HT-29 (cell line): ENCODE measurements around the gene SESN1. TPM values are rescaled to one million over a fixed set of nuclear protein-coding genes. Genes with fewer than 3 reads are reported as not detected.
"Not testable (repeated sequence)": the region's sequence is repeated elsewhere in the genome, so short reads cannot be mapped to it uniquely, and the experiment has no call there.

Experiments used
- DNase-seq: peaks from one replicate; pipeline ENCODE4 v3.0.0-alpha.2; 2015; ENCODE audit warnings: low spot score
- total RNA-seq: library from RNA; depleted of rRNA; stranded (reverse); fragments of >200 nt; shearing (Covaris generic); gene quantifications from 2 replicates; pipeline ENCODE4 v1.2.3, GENCODE V29; 2014; rRNA removed

SESN1 gene
- 11.9 and 12.1 TPM in 2 replicates for total RNA-seq

DNA sequence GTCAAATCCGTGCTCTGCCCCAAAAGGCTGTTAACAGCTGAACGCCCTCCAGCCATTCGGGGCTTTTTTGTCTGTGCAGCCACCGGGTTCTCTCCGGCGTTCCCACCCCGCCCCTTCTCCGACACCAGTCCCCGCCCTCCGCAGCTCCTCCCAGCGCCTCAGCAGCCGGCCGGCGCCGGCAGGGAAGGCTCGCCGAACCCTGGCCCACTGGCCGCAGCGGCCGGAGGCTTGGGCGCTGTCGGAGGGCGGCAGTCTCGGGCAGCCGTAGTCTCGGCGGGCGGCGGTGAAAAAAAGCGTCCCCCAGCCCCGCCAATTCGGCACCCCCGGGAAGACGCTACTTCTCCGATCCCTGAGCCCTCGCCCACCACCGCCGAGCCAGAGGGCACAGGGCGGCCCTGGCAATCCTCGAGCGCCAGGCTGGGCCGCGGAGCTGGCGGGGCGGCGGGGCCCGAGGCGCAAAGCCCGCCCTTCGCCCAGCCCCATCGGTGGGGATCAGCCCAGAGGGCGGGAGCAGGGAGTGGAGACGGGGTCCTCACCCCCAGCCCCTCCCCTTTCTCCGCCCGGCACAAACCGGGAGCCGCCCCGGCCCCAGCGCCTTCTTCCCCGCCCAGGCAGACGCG lies at the start of gene SESN1:
SESN1 (minus strand) TSS at position 431 of the 620 bp plus-strand sequence. CDS start 773 bp downstream, outside the sequence.
- DNase-seq, result peak; percentile 90

DNA sequence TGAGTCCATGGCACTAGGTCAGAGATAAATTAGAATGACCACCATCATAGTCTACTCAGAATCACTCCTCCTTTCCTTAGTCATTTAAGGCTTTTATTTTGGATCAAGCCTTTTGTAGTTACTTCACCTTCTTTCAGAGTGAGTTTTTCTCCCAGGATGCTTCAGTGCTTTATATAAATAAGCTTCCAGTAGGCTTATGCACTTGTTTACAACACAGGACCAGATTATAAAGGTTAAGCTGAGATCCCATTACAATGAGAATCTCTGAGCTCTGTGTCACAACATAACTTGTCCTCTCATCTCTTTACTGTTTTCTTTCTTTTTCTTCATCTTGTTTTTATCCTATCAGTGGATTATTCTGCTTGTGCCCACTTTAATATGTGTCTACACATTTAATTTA lies 48.5 kb upstream of the SESN1 start:
- DNase-seq, result no peak

DNA sequence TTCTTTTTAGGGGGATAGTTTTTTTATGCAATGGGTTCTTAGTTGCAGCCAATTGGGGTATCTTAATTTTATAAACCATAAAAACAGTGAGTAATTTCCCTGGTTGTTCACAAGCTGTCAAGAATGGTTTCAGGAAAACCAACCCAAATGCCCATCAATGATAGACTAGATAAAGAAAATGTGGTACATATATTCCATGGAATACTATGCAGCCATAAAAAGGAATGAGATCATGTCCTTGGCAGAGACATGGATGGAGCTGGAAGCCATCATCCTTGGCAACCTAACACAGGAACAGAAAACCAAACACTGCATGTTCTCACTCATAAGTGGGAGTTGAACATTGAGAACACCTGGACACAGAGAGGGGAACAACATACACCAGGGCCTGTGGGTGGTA lies 47.4 kb upstream of the SESN1 start:
- not testable (repeated sequence) for DNase-seq

DNA sequence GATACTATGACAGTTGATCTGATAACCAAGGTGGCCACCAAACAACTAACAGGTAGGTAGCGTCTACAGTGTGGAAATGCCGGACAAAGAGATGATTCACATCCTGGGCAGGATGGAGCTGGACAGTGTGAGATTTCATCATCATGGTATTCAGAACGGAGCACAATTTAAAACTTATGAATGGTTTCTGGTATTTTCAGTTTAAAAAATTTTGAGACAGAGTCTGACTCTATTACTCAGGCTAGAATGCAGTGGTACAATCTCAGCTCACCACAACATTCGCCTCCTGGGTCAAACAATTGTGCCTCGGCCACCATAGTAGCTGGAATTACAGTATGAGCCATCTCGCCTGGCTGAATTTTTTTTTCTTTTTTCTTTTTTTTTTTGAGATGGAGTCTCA lies 44.5 kb upstream of the SESN1 start:
- no peak for DNase-seq

DNA sequence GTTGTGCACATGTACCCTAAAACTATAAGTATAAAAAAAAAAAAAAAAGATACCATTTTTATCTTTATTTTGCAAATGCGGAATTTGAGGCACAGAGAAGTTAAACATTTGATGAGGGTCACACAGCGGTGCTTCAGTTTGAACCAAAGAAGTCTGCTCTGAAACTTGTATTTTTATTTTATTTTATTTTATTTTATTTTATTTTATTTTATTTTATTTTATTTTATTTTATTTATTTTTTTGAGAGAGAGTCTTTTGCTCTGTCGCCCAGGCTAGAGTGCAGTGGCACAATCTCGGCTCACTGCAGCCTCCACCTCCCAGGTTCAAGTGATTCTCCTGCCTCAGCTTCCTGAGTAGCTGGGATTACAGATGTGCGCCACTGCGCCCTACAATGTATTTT lies 41.9 kb upstream of the SESN1 start:
- DNase-seq, result not testable (repeated sequence)

DNA sequence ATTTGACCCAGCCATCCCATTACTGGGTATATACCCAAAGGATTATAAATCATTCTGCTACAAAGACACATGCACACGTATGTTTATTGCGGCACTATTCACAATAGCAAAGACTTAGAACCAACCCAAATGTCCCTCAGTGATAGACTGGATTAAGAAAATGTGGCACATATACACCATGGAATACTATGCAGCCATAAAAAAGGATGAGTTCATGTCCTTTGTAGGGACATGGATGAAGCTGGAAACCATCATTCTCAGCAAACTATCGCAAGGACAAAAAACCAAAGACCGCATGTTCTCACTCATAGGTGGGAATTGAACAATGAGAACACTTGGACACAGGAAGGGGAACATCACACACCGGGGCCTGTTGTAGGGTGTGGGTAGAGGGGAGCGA lies 41.4 kb upstream of the SESN1 start:
- not testable (repeated sequence) for DNase-seq

DNA sequence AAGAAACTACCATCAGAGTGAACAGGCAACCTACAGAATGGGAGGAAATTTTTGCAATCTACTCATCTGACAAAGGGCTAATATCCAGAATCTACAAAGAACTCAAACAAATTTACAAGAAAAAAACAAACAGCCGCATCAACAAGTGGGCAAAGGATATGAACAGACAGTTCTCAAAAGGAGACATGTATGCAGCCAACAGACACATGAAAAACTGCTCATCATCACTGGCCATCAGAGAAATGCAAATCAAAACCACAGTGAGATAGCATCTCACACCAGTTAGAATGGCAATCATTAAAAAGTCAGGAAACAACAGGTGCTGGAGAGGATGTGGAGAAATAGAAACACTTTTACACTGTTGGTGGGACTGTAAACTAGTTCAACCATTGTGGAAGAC lies 41.0 kb upstream of the SESN1 start:
- not testable (repeated sequence) for DNase-seq

DNA sequence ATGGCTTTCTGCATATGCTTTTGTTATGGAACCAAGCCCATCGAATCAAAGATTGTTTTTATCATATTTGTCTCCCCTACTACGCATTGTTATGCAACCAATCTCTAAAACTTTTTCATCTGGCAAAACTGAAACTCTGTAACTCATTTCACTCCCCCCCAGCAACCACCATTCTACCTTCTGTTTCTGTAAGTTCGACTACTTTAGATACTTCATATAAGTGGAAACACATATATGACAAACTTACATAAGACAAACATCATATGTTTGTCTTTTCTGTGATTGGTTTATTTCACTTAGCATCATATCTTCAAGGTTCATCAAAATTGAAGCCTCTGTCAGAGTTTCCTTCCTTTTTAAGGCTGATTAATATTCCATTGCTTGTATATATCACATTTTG lies 35.4 kb upstream of the SESN1 start:
- no peak for DNase-seq

DNA sequence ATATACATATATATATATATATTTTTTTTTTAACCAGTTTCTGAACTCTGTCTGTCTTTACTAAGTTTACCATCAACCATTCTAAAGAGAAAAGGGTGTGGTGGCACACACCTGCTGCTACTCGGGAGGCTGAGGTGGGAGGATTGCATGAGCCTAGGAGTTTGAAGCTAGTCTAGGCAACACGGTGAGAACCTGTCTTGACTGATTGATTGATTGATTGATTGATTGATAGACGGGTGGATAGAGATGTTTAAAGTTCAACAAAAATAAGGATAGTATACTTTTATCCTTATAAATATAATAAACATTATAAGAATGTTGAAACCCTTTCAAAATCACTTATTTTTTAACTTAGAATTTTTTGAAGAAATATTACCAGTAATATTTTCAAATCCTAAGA lies 30.9 kb upstream of the SESN1 start:
- no peak for DNase-seq

DNA sequence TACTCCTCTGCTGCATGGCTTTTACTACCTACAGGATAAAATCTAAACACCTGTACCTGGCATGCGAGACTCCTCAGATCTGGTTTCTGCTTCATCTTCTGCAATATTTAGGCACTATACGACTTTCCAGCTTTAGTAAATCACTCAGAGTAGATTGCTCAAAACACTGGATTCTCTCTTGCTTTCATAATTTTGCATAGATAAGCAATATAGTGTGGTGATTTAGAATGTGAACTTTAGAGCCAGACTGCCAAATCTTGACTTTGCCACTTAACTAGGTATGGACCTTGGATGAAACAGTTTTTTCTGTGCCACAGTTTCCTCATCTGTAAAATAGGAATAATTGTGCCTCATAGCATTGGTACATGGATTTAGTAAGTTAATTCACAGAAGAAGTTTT lies 29.6 kb upstream of the SESN1 start:
- no peak for DNase-seq

DNA sequence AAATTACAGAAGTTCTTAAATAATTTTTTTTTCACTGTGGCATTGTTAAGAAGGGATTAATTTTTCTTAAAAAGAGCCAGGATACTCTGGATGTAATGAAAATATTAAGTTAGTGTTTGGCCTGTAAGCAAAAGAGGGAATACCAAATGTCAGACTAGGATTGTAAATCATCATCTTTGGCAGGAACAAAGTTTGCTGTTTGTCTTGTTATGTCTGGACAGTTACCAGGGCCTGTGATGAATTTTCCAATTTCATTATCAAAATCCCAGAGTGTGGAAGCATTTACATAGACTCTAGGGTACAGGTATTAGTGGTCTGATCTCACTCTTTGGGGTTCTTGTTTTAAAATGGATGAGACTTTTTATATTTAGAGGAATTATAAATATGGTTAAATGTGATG lies 26.8 kb upstream of the SESN1 start:
- no peak for DNase-seq

DNA sequence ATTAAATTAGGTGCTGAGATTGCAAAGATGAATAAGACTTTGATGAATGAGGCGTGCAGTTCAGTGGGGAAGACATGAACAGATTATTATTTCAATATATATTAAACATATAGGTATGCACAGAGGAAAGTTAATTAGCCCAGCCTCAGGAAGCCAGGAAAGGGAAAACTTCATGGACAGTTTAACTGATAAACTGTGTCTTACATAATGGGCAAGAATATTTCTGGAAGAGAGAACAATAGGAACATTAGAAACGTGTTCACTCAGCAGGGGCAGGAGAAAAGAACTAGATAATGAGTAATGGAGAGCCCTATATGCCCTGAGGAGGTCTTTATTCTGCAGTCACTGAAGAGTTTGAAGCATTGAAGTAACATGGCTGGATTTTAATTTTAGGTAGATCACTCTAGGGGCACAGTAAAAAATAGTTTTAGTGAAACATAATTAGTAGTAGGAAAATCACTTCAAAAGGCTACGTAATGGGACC lies 24.3 kb upstream of the SESN1 start:
- DNase-seq, result no peak

DNA sequence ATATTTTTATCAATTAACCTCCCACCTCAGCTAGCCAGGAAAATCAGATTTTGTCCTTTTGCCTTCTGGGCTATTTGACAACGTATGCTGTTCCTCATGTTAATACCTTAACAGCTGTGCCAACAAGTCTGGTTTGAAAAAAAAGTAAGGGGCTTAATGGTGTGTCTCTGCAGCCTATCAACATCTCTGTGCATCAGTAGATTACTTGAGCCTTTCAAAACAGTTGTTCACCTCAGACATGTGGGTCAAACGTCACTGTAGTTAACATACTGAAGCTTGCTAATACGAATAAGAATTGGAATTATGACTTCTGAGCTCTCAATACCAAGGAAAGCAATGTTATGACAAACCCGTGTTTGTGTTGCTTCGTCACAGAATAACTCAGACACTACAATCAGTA lies 23.7 kb upstream of the SESN1 start:
- no peak for DNase-seq

DNA sequence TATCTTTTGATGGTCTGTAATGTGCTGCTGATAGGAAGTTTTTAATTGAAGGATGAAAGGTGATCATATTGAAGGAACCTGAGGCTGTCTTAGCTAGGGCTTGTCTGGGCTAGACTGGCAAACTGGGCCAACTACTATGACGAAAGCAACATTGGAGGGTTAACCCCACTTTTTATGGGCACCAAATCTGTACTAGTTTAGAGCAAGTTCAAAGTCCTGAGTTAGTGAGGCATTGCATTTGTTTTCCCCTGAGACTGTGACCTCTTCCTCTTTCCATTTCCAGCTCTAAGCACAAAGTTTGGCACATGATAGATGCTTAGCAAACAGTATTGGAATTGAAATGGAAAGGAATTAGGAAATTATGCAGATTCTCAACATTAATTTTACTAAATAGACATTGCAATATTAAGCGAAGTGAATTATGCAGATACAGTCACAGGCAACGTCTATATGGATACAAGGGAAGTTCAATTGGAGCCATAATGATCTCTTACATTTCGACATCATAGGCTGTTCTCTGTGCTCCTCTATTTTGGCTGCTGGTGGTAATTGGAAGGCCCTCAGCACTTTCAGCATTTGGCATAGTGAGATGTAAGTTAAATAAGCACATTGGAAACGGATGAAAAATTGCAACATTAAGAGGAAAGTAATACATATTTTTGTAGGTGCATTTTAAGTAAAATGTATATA lies 22.8 kb upstream of the SESN1 start:
- DNase-seq, result no peak

DNA sequence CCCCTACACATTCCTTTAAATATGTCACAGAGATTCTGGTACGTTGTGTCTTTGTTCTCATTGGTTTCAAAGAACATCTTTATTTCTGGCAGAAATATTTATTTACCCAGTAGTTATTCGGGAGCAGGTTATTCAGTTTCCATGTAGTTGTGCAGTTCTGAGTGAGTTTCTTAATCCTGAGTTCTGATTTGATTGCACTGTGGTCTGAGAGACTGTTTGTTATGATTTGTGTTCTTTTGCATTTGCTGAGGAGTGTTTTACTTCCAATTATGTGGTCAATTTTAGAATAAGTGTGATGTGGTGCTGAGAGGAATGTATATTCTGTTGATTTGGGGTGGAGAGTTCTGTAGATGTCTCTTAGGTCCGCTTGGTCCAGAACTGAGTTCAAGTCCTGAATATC lies 18.0 kb upstream of the SESN1 start:
- DNase-seq, result not testable (repeated sequence)

DNA sequence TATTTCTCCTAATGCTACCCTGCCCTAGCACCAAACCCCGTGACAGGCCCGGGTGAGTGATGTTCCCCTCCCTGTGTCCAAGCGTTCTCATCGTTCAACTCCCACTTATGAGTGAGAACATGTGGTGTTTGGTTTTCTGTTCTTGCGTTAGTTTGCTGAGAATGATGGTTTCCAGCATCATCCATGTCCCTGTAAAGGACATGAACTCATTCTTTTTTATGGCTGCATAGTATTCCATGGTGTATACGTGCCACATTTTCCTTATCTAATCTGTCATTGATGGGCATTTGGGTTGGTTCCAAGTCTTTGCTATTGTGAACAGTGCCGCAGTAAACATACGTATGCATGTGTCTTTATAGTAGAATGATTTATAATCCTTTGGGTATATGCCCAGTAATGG lies 15.0 kb upstream of the SESN1 start:
- not testable (repeated sequence) for DNase-seq

DNA sequence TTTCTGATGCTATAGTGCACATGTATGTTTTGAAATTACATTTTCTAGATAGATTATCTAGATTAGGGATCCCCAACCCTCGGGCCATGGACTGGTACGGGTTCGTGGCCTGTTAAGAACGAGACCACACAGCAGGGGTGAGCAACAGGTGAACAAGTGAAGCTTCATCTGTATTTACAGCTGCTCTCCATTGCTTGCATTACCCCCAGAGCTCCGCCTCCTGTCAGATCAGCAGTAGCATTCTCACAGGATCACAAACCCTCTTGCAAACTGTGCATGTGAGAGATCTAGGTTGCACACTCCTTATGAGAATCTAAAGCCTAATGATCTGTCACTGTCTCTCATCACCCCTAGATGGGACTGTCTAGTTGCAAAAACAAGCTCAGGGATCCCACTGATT lies 11.0 kb upstream of the SESN1 start:
- no peak for DNase-seq

DNA sequence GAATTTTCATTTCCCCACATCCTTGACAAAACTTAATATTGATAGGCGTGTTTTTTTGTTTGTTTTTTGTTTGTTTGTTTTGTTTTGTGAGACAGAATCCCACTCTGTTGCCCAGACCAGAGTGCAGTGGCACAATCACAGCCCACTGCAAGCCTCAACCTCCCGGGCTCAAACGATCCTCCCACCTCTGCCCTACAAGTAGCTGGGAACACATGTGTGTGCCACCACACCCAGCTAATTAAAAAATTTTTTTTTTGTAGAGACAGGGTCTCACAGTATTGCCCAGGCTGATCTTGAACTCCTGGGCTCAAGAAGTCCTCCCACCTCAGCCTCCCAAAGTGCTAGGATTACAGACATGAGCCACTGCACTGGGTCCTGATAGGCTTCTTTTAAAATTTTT lies 9.9 kb upstream of the SESN1 start:
- no peak for DNase-seq

DNA sequence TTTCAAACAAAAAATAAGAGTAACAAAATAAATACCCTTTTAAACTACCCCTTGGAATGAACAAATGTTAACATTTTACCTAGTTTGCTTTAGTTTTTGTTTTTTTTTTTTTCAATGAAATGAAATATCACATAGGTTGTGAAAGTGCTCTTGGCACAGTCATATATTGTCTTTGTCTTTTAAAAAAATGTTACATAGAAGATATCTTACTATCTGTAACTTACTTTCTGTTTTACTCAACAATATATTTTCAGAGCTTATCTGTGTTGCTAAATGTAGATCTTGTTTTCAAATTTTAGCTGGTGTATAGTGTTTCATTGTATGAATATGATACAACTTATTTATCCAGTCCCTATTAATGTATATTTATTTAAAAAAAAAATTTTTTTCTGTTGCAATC lies 9.3 kb upstream of the SESN1 start:
- DNase-seq, result no peak

DNA sequence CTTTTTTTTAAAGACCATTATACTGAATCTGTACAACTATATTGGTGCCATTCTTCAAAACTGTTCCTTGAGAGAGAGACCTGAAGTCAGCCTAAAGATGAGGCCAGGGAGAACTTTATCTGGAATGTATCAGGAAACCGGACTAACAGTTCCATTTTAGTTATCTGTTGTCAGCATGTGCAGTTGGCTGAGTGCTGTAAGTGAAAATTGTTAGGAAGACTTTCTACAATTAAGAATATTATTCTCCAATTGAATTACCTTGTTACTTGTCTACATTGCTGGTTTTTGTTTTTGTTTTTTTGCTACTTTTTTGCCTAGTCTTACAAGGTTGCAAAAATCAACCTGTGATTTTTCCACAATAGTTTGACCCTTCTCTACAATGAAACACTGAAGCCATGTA lies 8.1 kb upstream of the SESN1 start:
- no peak for DNase-seq

DNA sequence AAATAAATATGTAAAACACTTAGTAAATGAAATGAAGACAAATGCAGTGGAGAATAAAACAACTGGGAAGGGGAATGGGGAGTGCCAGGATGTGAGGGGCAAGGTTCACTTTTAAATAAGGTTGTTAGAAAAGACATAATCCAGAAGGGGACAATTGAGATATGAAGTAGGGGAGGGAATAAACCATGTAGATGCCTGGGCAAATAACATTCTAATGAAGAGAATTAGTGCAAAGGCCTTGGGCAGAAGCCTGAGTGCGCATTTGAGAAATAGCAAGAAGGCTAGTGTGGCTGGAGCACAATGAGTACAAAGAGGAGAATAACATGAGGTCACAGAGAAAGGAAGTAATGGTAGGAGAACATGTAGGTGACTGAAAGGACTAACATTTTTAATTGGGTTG lies 3.0 kb upstream of the SESN1 start:
- DNase-seq, result no peak

DNA sequence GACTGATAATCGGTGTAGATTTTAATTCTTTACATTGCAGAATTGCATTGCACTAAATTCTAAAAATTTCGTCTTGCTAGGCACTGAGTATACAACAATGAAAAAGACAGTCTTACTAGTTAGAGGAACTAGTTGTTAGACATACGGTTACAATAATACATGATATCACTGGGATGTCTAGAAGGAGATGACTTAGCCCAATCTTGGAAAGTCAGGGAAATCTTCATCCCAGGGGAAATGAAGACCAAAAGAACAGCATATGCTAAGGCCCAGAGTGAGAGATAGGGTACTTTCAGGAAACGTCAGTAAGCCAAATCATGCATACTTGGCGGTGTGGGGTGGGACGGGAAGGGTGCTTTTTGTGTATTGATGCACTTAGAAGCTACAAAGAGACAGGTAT lies 1.6 kb upstream of the SESN1 start:
- DNase-seq, result no peak

DNA sequence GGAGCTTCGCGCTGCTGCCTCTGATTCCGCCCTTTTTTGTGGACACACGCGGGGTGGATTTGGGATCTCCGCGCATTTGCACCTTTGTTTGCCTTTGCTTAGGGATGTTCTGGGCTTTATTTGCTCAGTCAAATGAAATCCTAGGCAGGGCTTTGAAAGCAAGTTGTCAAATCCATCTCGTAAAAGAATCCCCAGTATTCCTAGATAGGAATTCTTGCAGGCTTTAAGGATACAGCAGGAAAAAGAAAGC lies 1.1 kb upstream of the SESN1 start:
- no peak for DNase-seq
